Upper lobe of left lung (tissue), 4 donors: ENCODE data around the gene AFF4.

Experiments
- EP300 ChIP-seq, 4 donors: sonication (generic); formaldehyde crosslinking; IDR thresholded peaks; one replicate each; pipeline ENCODE4 v1.5.1; 2017; ENCODE audit warnings: antibody characterized with exemption in 4 of 4, control low read depth in 2 of 4
- POLR2A ChIP-seq, 4 donors: fragments of 450-650 bp; IDR thresholded peaks; one replicate each; pipeline ENCODE4 v1.5.1; 2016 to 2017; ENCODE audit warnings: antibody characterized with exemption in 4 of 4, mild to moderate bottlenecking in 2 of 4
- POLR2AphosphoS5 ChIP-seq, 2 donors: sonication (generic); formaldehyde crosslinking; IDR thresholded peaks; one replicate each; pipeline ENCODE4 v1.5.1; 2017; ENCODE audit warnings: antibody characterized with exemption in 2 of 2
- TF ChIP-seq, protein P1 (sequence below), 6 experiments: fragments of 450-650 bp in 4 of 6; fragments of 200-600 bp in 2 of 6; sonication (generic) in 2 of 6; IDR thresholded peaks; one replicate each; pipeline ENCODE4 v1.5.1; 2016 to 2019; ENCODE audit warnings: antibody characterized with exemption in 6 of 6

DNA sequence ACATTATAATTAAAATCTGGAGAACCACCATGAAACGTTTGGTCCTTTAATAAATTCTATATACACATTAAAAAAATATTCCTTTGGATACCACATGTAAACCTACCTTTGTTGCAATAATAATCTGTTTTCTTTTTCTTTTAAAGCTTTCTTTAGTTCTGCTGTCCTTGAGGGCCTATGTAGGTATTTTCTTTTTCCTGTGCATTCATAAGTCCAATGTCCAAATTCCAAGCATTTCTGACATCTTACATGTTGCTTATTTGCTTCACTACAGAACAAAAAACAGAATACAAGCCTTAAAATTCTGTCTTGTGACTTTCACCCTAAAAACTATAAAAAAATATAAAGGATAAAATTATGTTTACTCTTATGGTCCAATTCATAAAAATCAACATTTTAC, 43.2 kb upstream of the AFF4 start:
- TF ChIP-seq, protein P1, sequence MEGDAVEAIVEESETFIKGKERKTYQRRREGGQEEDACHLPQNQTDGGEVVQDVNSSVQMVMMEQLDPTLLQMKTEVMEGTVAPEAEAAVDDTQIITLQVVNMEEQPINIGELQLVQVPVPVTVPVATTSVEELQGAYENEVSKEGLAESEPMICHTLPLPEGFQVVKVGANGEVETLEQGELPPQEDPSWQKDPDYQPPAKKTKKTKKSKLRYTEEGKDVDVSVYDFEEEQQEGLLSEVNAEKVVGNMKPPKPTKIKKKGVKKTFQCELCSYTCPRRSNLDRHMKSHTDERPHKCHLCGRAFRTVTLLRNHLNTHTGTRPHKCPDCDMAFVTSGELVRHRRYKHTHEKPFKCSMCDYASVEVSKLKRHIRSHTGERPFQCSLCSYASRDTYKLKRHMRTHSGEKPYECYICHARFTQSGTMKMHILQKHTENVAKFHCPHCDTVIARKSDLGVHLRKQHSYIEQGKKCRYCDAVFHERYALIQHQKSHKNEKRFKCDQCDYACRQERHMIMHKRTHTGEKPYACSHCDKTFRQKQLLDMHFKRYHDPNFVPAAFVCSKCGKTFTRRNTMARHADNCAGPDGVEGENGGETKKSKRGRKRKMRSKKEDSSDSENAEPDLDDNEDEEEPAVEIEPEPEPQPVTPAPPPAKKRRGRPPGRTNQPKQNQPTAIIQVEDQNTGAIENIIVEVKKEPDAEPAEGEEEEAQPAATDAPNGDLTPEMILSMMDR (IDR thresholded peaks at IDR 0.05) = no peak
- no peak for TF ChIP-seq EP300 (IDR thresholded peaks at IDR 0.05)
- TF ChIP-seq POLR2AphosphoS5 (IDR thresholded peaks at IDR 0.05) = no peak
- no peak for TF ChIP-seq POLR2A (IDR thresholded peaks at IDR 0.05)
